T-helper 2 cell (primary cell): Measurements from ENCODE around the gene NFIX.

ENCODE experiments used
- DNase-seq, 5 experiments: peaks; one replicate each; pipeline versions ENCODE4 v3.0.0 to v3.0.0-alpha.2; 2012 to 2022

Gene NFIX

GRCh38 chr19:13133241-13133870, 138.1 kb downstream of the NFIX start:
- DNase-seq, result no peak

DNA sequence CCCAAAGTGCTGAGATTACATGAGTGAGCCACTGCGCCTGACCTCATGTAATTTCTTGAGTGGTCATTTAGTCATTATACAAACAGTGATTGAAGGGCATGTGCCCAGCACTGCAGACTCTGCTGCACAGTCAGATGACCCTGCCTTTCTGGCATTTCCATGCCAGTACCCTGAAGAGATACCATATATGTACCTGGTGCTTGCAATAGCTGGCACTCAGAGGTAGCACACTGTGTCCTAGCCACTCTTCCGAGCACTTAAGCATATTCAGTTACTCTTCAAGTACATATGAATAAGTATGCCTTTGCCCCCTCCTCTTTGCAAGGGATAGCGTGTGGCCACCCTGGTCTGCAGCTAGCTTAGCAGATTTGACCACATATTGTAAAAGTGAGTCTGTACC, 139.4 kb downstream of the NFIX start:
- no peak for DNase-seq

DNA sequence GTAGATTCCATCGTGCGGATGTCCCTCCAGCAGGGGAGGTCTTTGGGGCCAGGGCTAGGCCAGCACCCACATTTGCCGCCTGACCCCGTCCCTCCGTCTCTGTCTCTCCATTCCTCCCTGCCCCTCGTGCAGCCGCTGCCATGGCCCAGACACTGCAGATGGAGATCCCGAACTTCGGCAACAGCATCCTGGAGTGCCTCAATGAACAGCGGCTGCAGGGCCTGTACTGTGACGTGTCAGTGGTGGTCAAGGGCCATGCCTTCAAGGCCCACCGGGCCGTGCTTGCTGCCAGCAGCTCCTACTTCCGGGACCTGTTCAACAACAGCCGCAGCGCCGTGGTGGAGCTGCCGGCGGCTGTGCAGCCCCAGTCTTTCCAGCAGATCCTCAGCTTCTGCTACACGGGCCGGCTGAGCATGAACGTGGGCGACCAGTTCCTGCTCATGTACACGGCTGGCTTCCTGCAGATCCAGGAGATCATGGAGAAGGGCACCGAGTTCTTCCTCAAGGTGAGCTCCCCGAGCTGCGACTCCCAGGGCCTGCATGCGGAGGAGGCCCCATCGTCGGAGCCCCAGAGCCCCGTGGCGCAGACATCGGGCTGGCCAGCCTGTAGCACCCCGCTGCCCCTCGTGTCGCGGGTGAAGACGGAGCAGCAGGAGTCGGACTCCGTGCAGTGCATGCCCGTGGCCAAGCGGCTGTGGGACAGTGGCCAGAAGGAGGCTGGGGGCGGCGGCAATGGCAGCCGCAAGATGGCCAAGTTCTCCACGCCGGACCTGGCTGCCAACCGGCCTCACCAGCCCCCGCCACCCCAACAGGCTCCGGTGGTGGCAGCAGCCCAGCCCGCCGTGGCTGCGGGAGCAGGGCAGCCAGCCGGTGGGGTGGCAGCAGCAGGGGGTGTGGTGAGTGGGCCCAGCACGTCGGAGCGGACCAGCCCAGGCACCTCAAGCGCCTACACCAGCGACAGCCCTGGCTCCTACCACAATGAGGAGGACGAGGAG, 140.1 kb downstream of the NFIX start:
- DNase-seq, result no peak

DNA sequence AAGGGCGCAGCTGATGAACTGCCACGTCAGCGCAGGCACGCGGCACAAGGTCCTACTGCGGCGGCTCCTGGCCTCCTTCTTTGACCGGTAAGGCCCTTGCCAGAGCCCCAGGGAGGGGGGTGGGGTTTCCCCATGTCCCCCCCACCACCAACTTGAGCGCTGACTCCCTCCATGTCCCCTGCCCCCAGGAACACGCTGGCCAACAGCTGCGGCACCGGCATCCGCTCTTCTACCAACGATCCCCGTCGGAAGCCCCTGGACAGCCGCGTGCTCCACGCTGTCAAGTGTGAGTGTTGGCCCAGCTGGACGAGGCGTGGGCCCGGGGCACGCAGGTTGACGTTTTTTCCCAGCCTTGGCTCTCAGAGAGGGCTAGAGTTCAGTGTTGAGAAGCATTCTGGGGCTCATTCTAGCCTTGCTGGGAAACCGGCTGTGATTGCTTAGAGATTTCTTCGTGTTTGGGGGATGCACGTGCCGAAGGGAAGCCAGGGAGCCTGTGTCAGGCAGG, 142.1 kb downstream of the NFIX start:
- no peak for DNase-seq

GRCh38 chr19:13138171-13138915, 143.1 kb downstream of the NFIX start:
- no peak for DNase-seq

- no peak for DNase-seq
Observed at GRCh38 chr19:13138916-13139198, 143.6 kb downstream of the NFIX start.

- no peak for DNase-seq
Observed at GRCh38 chr19:13139633-13140311, 144.5 kb downstream of the NFIX start.

DNA sequence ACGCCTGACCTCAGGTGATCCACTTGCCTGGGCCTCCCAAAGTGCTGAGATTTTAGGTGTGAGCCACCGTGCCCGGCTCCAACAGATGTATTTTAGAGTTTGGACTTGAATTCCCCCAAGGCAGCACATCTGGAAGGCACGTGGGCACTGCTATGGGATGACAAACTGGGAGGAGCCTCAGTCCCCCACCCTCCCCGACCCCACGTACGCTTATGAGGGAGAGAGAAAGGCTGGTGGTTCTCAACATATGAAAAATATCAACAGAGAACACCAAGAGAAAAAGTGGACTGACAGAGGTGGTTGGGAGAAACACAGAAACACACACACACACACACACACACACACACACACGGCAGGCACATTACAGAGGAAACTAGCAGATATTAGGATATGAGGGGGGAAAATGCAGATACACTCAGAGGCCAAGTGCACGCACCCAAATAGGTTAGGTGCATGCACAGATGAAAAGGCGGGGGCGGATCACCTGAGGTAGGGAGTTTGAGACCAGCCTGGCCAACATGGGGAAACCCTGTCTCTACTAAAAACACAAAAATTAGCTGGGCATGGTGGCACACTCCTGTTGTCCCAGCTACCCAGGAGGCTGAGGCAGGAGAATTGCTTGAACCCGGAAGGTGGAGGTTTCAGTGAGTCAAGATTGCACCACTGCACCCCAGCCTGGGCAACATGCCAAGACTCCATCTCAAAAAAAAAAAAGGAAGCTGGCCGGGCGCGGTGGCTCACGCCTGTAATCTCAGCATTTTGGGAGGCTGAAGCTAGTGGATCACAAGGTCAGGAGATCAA, 151.7 kb downstream of the NFIX start:
- no peak for DNase-seq
